Activated CD8-positive, alpha-beta memory T cell treated with anti-CD3 and anti-CD28 coated beads for 4 hours (primary cell): ENCODE data around the gene STXBP4.

Experiments
- DNase-seq, 2 donors: peaks; one replicate each; pipeline ENCODE4 v3.0.0-alpha.2; 2020; ENCODE audit warnings: low read depth in 2 of 2

Gene STXBP4

GRCh38 chr17:55219459-55219858, 250.9 kb downstream of the STXBP4 start:
- DNase-seq: no peak

DNA sequence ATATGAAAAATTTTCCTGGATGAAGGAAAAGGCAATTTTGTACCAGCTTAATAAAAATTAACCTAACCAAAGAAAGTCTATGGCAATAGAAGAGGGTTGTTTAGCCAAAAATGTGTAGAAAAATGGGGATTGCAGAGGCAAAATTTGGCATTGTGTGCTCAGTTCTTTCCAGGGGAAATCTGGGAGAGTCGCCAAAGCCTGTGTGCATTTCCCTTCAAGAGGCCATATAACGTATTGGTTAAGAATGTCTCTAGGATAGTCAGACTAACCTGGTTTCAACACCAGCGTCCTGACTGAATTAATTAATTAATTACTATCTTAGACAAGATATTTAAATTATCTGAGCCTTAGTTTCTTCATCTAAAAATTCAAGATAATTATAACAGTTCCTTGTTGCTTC, 251.4 kb downstream of the STXBP4 start:
- DNase-seq: no peak
